HFF-Myc (cell line): ENCODE data around the gene INAFM2.

Experiments
- DNase-seq: peaks from one replicate; pipeline ENCODE4 v3.0.0-alpha.2; 2011; ENCODE audit warnings: low read depth; ENCODE audit errors: extremely low read depth
- H3K4me3 ChIP-seq: replicated peaks from 2 replicates; pipeline ENCODE4 v1.5.1; 2011; ENCODE audit warnings: low read depth, mild to moderate bottlenecking, control low read depth, low read length
- CTCF ChIP-seq: IDR thresholded peaks from 2 replicates; pipeline ENCODE4 v1.5.1; 2012; ENCODE audit warnings: mild to moderate bottlenecking, low read depth, low read length, control low read depth; ENCODE audit errors: missing control alignments

Gene INAFM2

GRCh38 chr15:40303576-40303975 is 19.9 kb upstream of the INAFM2 start:
- TF ChIP-seq CTCF: no peak
- H3K4me3 ChIP-seq: no peak overlapping the region
- no peak for DNase-seq

- no peak for TF ChIP-seq CTCF
- H3K4me3 ChIP-seq: no peak overlapping the region
- DNase-seq: no peak
Observed at GRCh38 chr15:40305281-40305680, 18.2 kb upstream of the INAFM2 start.

DNA sequence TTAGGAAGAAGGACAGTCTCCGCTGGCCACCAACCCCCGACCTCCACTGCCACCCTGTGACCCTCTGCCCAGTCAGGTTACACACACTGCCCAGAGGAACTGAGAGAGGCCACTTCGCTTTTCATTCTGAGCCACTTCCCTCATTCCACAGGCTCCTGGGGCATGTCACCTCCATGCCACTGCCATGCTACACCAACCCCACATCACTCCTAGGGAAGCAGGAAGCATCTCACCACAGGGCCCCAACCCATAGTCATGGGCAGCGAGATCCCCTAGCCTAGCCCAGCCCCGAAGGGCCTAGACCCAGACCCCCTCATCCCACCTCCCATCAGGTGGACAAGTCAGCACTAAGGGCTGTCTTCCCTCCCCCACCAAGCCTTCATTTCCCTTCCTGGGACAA is 17.1 kb upstream of the INAFM2 start:
- TF ChIP-seq CTCF: no peak
- no peak overlapping the region for H3K4me3 ChIP-seq
- no peak for DNase-seq

GRCh38 chr15:40306908-40307307 is 16.6 kb upstream of the INAFM2 start:
- DNase-seq: no peak
- no peak for TF ChIP-seq CTCF
- H3K4me3 ChIP-seq: no peak overlapping the region

GRCh38 chr15:40307421-40308211 is 15.9 kb upstream of the INAFM2 start, which contains the start of gene PLCB2:
Gene PLCB2, minus strand, starts transcription at chr15:40307935. Its CDS starts 263 bp downstream, at chr15:40307672.
- no peak for DNase-seq
- peak; percentile 36 for TF ChIP-seq CTCF
- H3K4me3 ChIP-seq: no peak within 1 kb of the TSS

DNA sequence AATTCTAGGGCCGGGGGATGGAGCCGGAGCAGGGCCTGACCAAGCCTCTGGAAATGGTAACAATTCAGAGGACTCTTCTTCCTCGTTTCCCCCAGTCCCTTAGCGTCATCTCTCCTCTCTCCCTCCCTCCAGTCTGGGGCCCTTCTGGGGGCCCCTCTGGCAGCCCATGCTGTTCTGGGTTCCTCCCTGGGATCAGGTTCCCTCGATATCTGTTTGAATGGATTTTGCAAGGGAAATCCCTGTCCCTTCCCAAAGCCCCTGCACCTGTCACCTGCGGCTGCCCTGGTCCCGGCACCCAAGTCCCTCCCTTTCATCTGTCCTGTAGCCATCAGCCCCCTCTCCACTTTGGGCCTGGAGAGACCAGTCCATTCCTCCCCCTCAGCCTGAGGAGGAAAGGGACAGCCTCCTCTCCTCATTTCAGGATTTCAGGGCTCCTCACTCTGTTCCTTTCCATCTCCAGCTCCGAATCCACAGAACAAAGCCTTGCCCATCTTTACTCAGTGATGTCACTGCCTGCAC is 14.1 kb upstream of the INAFM2 start:
- TF ChIP-seq CTCF: no peak
- DNase-seq: no peak

More for the DNA sequence above, 14.1 kb upstream of the INAFM2 start:
- H3K4me3 ChIP-seq: no peak overlapping the region
